A549 (cell line): ENCODE results near the gene OPN1SW. TPM values are rescaled to one million over a fixed set of nuclear protein-coding genes. Genes with fewer than 3 reads are reported as not detected.

Source experiments
- ATAC-seq, 2 experiments: fragments of 200-7000 bp in 1 of 2; fragments of >200 bp in 1 of 2; cut with Nextera tagmentation in 1 of 2; cut with Tn5 transposase in 1 of 2; 3 replicates each; pipeline versions ENCODE4 v1.8.0 to v1.9.1; 2018 to 2020; ENCODE audit warnings: mild to moderate bottlenecking in 1 of 2, moderate library complexity in 1 of 2
- CTCF ChIA-PET: fragments of 300-600 bp; sonication (Branson Sonifier 250); formaldehyde crosslinking; extraction: SDS; loops from one replicate; lab custom pipeline; 2021; ENCODE audit warnings: antibody characterized with exemption, inconsistent platforms; lab: Yijun Ruan, JAX
- POLR2A ChIA-PET: fragments of 350-600 bp; formaldehyde crosslinking; extraction: SDS; loops from one replicate; lab custom pipeline; 2021; ENCODE audit warnings: antibody characterized with exemption, inconsistent platforms; lab: Yijun Ruan, JAX
- DNase-seq, 2 experiments: peaks; one replicate each; pipeline versions ENCODE4 v3.0.0 to v3.0.0-alpha.2; 2011 to 2016; ENCODE audit warnings: low read depth in 1 of 2, low spot score in 1 of 2
- FAIRE-seq: peaks from 2 replicates; lab custom pipeline; 2011; peaks lifted over from hg19 to GRCh38; lab: Jason Lieb, UNC
- H3K27ac ChIP-seq, 2 experiments: fragments of >200 bp; sonication (Bioruptor Twin); formaldehyde crosslinking; 3 replicates each; pipeline ENCODE4 v1.5.1; 2016 to 2017
- H3K4me1 ChIP-seq: fragments of >200 bp; sonication (Bioruptor Twin); formaldehyde crosslinking; 3 replicates; pipeline ENCODE4 v1.6.1; 2016
- H3K4me2 ChIP-seq: fragments of >200 bp; sonication (Bioruptor Twin); formaldehyde crosslinking; 3 replicates; pipeline ENCODE4 v1.6.1; 2016
- H3K4me3 ChIP-seq: fragments of >200 bp; sonication (Bioruptor Twin); formaldehyde crosslinking; 3 replicates; pipeline ENCODE4 v1.5.1; 2016
- H3K9me3 ChIP-seq: fragments of >200 bp; sonication (Bioruptor Twin); formaldehyde crosslinking; 3 replicates; pipeline ENCODE4 v1.6.1; 2016
- BHLHE40 ChIP-seq: IDR thresholded peaks from 2 replicates; pipeline ENCODE4 v1.6.1; 2012; ENCODE audit warnings: low read depth, low read length, inconsistent platforms
- CBX2 ChIP-seq: fragments of 200-600 bp; sonication (generic); IDR thresholded peaks from 2 replicates; pipeline ENCODE4 v1.6.1; 2016; ENCODE audit warnings: low read depth, mild to moderate bottlenecking, borderline replicate concordance
- CEBPB ChIP-seq, 2 experiments: fragments of >200 bp in 1 of 2; sonication (Bioruptor Twin) in 1 of 2; formaldehyde crosslinking in 1 of 2; IDR thresholded peaks; 2 replicates each; pipeline ENCODE4 v1.6.1; 2012 to 2016
- CHD2 ChIP-seq: fragments of 150-350 bp; IDR thresholded peaks from 2 replicates; pipeline ENCODE4 v1.6.1; 2014; ENCODE audit warnings: low read length; ENCODE audit not compliant: partially characterized antibody
- FOSL2 ChIP-seq, 2 experiments: fragments of 450-650 bp in 1 of 2; fragments of >200 bp in 1 of 2; sonication (Bioruptor Twin) in 1 of 2; formaldehyde crosslinking; IDR thresholded peaks; 2 replicates each; pipeline versions ENCODE4 v1.5.0 to v1.6.1; 2016 to 2020; ENCODE audit warnings: mild to moderate bottlenecking in 1 of 2, moderate library complexity in 1 of 2
- HOXA7 ChIP-seq: fragments of 250-450 bp; sonication (Bioruptor Pico); IDR thresholded peaks from 2 replicates; pipeline ENCODE4 v1.5.0; 2020; ENCODE audit warnings: mild to moderate bottlenecking, moderate library complexity
- HOXB5 ChIP-seq: fragments of 250-450 bp; sonication (Bioruptor Pico); IDR thresholded peaks from 2 replicates; pipeline ENCODE4 v1.5.0; 2020; ENCODE audit warnings: mild to moderate bottlenecking, moderate library complexity
- JUN ChIP-seq, 2 experiments: fragments of >200 bp; sonication (Bioruptor Twin); formaldehyde crosslinking; IDR thresholded peaks; 2 replicates in 1 of 2; 3 replicates in 1 of 2; pipeline ENCODE4 v1.6.1; 2016 to 2017
- MYC ChIP-seq: IDR thresholded peaks from 2 replicates; pipeline ENCODE4 v1.6.1; 2012; ENCODE audit warnings: mild to moderate bottlenecking, inconsistent platforms, low read length, improper control_type of control experiment, borderline replicate concordance
- NFE2L2 ChIP-seq: fragments of 150-350 bp; conservative IDR thresholded peaks from 2 replicates; pipeline ENCODE4 v1.6.1; 2014; ENCODE audit warnings: low read length
- PHF8 ChIP-seq: fragments of 200-600 bp; sonication (generic); IDR thresholded peaks from 2 replicates; pipeline ENCODE4 v1.6.1; 2016; ENCODE audit warnings: low read depth, mild to moderate bottlenecking, antibody characterized with exemption, moderate library complexity, borderline replicate concordance
- RNF2 ChIP-seq: fragments of 200-600 bp; sonication (generic); IDR thresholded peaks from 2 replicates; pipeline ENCODE4 v1.6.1; 2016; ENCODE audit warnings: low read depth, mild to moderate bottlenecking, antibody characterized with exemption, moderate library complexity, borderline replicate concordance
- SREBF2 ChIP-seq: fragments of 450-650 bp; IDR thresholded peaks from 2 replicates; pipeline ENCODE4 v1.6.1; 2014; ENCODE audit warnings: mild to moderate bottlenecking, moderate library complexity
- TFCP2L1 ChIP-seq: fragments of 250-450 bp; sonication (Bioruptor Pico); IDR thresholded peaks from 2 replicates; pipeline ENCODE4 v1.5.0; 2021; ENCODE audit warnings: mild to moderate bottlenecking
- ZFP36 ChIP-seq: fragments of 450-650 bp; IDR thresholded peaks from 2 replicates; pipeline ENCODE4 v1.6.1; 2014; ENCODE audit warnings: borderline replicate concordance; ENCODE audit not compliant: partially characterized antibody
- WGBS: methylation state at CpG from one replicate; pipeline ENCODE4 v1.1.6; 2017; ENCODE audit errors: missing lambda C conversion rate; 5-methylcytosine and 5-hydroxymethylcytosine counted together
- polyA plus RNA-seq, 4 experiments: library from polyadenylated mRNA; depleted of rRNA in 3 of 4; stranded (reverse); fragments of >200 nt; fragmentation: RNase III in 1 of 4; extraction: RNeasy Plus Mini Kit Qiagen cat#74134 plus additional on column Dnase treatment in 1 of 4; gene quantifications; 2 replicates in 3 of 4; 3 replicates in 1 of 4; pipeline ENCODE4 v1.2.3, GENCODE V29; 2011 to 2017
- TF ChIP-seq, protein P1 (sequence below): fragments of 250-450 bp; sonication (Bioruptor Pico); IDR thresholded peaks from 2 replicates; pipeline ENCODE4 v1.5.0; 2021; ENCODE audit warnings: mild to moderate bottlenecking, moderate library complexity, borderline replicate concordance
- TF ChIP-seq, protein P2 (sequence below): fragments of 150-350 bp; IDR thresholded peaks from 2 replicates; pipeline ENCODE4 v1.6.1; 2014; ENCODE audit warnings: low read depth, mild to moderate bottlenecking, low read length
- TF ChIP-seq, protein P3 (sequence below): fragments of >200 bp; sonication (Bioruptor Twin); formaldehyde crosslinking; IDR thresholded peaks from 2 replicates; pipeline ENCODE4 v1.6.1; 2016

The OPN1SW gene
- polyA plus RNA-seq, 2 of the 4 experiments (the other 2 are of a cell fraction): not detected

DNA sequence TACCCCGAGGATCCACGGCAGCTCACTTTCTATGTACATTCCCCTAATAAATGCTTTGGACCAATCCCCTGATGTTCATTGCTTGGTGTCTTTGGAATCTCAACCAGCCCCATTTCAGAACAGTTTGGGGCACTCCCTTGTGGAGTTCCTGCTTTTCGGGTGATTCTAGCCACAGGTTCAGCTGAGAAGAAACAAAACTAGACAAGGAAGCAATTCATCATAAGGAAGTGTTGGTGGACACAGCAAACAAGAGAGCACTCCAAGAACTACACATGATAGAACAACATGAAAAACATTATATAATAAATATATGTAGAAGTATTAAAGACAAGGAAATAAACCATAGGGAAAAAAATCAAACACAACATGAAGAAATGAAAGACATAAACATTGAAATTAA lies 10.1 kb upstream of the OPN1SW start:
- CTCF ChIA-PET: interaction anchor here (0.6 kb wide), 2 partner anchors 175 to 231 kb away, joined by 3 read pairs; no protein-coding TSS in a partner anchor
- 0 out of 3 replicates have a peak, but pooled peaks cover 4% of the 10 kb centered on the region for H3K4me1 ChIP-seq
- no peak overlapping the region for H3K4me3 ChIP-seq
- H3K9me3 ChIP-seq: no peaks in the 10 kb centered on the region
- ATAC-seq (no peak), FAIRE-seq (no peak), DNase-seq (no peak)
- H3K4me2 ChIP-seq: no peak overlapping the region
- WGBS: 69% methylated on average over 3 of the region's 3 CpGs
- TF ChIP-seq CEBPB (IDR thresholded peaks at IDR 0.05) (no peak), MYC (no peak), NFE2L2 (no peak)
- no peak overlapping the region for H3K27ac ChIP-seq
- POLR2A ChIA-PET: no interaction called here

DNA sequence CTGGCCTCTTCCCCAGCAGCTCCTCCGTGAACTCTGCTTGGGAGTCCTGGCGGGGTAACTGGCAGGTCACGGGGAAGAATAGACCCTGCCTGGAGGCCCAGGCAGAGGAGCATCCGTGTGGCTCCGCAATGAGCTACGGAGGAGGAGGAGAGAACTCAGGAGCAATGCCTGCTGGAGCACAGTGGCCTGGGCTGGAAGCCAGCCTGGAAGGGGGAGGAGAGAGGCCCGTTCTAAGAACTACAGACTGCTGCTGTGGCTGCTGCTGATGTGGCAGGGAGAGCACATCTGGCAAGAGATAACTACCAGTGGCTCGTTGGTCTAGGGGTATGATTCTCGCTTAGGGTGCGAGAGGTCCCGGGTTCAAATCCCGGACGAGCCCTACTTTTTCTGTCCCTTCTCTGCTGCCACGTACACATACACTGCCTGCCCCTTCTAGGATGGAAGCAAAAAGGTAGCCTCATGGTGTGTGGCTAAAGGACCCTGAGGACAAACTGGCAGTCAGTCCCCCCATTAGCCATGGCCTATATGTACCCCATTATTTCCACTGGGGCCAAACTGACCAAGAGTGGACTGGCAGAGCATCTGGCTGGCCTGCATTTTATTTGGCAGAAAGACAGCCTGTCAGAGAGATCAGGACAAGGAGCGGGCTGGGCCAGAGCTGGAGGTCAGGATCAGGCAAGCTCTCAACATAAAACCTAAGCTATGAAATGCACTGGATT lies 7.7 kb upstream of the OPN1SW start:
- CTCF ChIA-PET: interaction anchor here (1.4 kb wide), 1 partner anchor 96 kb away, joined by 4 read pairs; no protein-coding TSS in a partner anchor
- Histone ChIP-seq H3K4me2 (no peak overlapping the region), H3K27ac (no peak overlapping the region), H3K4me1 (no peaks in the 10 kb centered on the region), H3K4me3 (no peak overlapping the region), H3K9me3 (peaks cover 3% of the 10 kb centered on the region; the same call in 2 of the 3 replicates)
- WGBS: 41% methylated on average over 15 of the region's 15 CpGs
- POLR2A ChIA-PET: no interaction called here
- peak; percentile 64 to 77 for DNase-seq
- peak; percentile 72 for TF ChIP-seq SREBF2
- no peak for TF ChIP-seq RNF2
- TF ChIP-seq ZFP36: no peak
- TF ChIP-seq, protein P1, sequence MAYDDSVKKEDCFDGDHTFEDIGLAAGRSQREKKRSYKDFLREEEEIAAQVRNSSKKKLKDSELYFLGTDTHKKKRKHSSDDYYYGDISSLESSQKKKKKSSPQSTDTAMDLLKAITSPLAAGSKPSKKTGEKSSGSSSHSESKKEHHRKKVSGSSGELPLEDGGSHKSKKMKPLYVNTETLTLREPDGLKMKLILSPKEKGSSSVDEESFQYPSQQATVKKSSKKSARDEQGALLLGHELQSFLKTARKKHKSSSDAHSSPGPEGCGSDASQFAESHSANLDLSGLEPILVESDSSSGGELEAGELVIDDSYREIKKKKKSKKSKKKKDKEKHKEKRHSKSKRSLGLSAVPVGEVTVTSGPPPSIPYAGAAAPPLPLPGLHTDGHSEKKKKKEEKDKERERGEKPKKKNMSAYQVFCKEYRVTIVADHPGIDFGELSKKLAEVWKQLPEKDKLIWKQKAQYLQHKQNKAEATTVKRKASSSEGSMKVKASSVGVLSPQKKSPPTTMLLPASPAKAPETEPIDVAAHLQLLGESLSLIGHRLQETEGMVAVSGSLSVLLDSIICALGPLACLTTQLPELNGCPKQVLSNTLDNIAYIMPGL (CRISPR knock-in tag): no peak
- no peak for TF ChIP-seq JUN (IDR thresholded peaks at IDR 0.05)
- TF ChIP-seq HOXB5 (CRISPR knock-in tag): 0 out of 2 replicates have a peak, but pooled peaks have one; percentile 38
- no peak for FAIRE-seq
- peak; percentile 91 to 96 for ATAC-seq

DNA sequence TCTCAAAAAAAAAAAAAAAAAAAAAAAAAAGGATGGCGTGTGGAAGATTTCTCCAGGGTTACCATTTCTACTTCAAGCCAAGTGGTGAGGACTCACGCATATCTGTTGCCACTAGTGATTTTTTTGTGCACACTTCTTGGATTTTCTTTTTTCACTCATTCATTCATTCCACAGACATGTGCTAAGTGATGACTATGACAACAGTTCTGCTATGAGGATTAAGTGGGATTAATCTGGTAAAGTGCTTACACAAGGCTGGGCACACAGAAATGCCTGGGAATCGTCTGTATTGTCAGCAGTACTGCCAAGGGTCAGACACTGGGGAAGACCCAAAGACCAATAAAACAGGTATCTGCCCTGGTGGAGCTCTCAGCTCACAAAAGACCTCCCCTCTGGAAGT lies 6.3 kb upstream of the OPN1SW start:
- Histone ChIP-seq H3K27ac (no peak overlapping the region), H3K4me1 (no peaks in the 10 kb centered on the region), H3K4me3 (no peak overlapping the region), H3K4me2 (no peak overlapping the region), H3K9me3 (peaks cover 17% of the 10 kb centered on the region)
- ChIA-PET CTCF (interaction anchor here (0.8 to 1.6 kb wide), 3 partner anchors 97 to 101 kb away, joined by 3 to 4 read pairs (median 4); no protein-coding TSS in a partner anchor), POLR2A (no interaction called here)
- FAIRE-seq (no peak), DNase-seq (no peak), ATAC-seq (no peak)
- 57% methylated on average over 3 of the region's 3 CpGs for WGBS
- TF ChIP-seq, protein P2, sequence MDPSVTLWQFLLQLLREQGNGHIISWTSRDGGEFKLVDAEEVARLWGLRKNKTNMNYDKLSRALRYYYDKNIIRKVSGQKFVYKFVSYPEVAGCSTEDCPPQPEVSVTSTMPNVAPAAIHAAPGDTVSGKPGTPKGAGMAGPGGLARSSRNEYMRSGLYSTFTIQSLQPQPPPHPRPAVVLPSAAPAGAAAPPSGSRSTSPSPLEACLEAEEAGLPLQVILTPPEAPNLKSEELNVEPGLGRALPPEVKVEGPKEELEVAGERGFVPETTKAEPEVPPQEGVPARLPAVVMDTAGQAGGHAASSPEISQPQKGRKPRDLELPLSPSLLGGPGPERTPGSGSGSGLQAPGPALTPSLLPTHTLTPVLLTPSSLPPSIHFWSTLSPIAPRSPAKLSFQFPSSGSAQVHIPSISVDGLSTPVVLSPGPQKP: no peak
- TF ChIP-seq CBX2 (no peak), TFCP2L1 (CRISPR knock-in tag) (no peak), PHF8 (no peak), ZFP36 (no peak), CEBPB (IDR thresholded peaks at IDR 0.05) (no peak)

DNA sequence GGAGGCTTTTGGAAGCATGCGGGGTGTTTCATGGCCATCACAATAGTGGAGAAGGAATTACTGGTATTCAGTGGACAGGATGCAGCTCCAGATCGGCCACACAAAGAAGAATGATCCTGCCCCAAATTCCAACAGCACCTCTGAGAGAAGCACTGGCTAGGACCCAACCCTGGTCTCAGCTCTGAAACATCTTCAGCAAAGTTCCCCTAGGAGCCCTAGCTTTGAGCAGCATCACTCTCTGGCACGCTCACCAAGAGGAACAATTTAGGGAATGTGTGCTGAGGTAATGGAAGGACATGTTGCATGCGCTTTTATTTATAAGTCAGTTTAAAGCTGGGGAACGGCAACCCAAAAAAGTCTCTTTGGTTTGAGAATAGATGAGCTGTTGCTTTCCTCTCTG lies 5.5 kb upstream of the OPN1SW start:
- FAIRE-seq: no peak
- Histone ChIP-seq H3K27ac (no peak overlapping the region), H3K4me3 (no peak overlapping the region)

More for the DNA sequence above, 5.5 kb upstream of the OPN1SW start:
- ChIA-PET POLR2A (interaction anchor here (0.6 kb wide), 1 partner anchor 136 kb away, joined by 3 read pairs; no protein-coding TSS in a partner anchor), CTCF (interaction anchor here (0.5 to 1.6 kb wide), 2 partner anchors 100 to 593 kb away, joined by 3 to 4 read pairs; no protein-coding TSS in a partner anchor)
- DNase-seq: no peak
- no peak overlapping the region for H3K4me2 ChIP-seq
- no peaks in the 10 kb centered on the region for H3K4me1 ChIP-seq
- WGBS: 79% methylated on average over 5 of the region's 5 CpGs
- TF ChIP-seq MYC: no peak
- no peak for TF ChIP-seq BHLHE40
- no peak for TF ChIP-seq FOSL2 (IDR thresholded peaks at IDR 0.05)
- TF ChIP-seq FOSL2 (CRISPR knock-in tag; IDR thresholded peaks at IDR 0.05): no peak
- TF ChIP-seq, protein P3, sequence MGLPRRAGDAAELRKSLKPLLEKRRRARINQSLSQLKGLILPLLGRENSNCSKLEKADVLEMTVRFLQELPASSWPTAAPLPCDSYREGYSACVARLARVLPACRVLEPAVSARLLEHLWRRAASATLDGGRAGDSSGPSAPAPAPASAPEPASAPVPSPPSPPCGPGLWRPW: no peak
- no peak for TF ChIP-seq JUN (IDR thresholded peaks at IDR 0.05)
- no peak for TF ChIP-seq HOXA7
- TF ChIP-seq CHD2: no peak
- TF ChIP-seq, all 56 proteins: peak for 0
- ATAC-seq: no peak
- peaks cover 17% of the 10 kb centered on the region for H3K9me3 ChIP-seq
